ENCODE results near the gene LRRC3. TPM values are rescaled to one million over a fixed set of nuclear protein-coding genes. Genes with fewer than 3 reads are reported as not detected.
"Not testable (repeated sequence)": the region's sequence is repeated elsewhere in the genome, so short reads cannot be mapped to it uniquely, and the experiment has no call there.

LRRC3 gene
- total RNA-seq, 2 experiments from 2014 or later: 1.8 to 1.9 TPM

DNA sequence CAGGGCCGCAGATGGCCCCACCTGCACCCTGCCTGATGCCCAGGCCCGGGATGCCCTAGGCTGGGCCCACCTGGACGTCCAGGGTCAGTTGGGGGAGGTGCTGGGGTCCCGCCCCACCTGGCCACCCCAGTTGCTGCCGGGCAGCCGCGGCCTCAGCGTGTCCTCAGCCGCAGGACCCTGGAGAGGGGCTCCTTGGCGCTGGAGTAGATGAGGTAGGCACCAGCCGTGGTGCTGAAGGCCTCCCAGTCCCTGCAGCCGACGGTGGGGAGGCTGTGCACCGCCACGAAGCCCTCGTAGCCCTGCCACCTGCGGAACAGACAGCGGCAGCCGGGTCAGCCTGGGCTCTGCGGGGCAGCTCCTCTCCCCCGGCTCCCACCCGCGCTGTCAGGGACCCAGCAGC, 44.3 kb downstream of the LRRC3 start:
- DNase-seq: no peak
- Mint-ChIP-seq H3K4me1 (peaks cover 2% of the 10 kb centered on the region), H3K4me3 (no peak overlapping the region), H3K27me3 (peaks cover 4% of the 10 kb centered on the region), H3K27ac (no peak overlapping the region), H3K36me3 (no peaks in the 10 kb centered on the region), H3K9me3 (no peaks in the 10 kb centered on the region)

GRCh38 chr21:44500111-44500510, 44.8 kb downstream of the LRRC3 start:
- DNase-seq: no peak
- no peaks in the 10 kb centered on the region for H3K36me3 Mint-ChIP-seq
- H3K4me3 Mint-ChIP-seq: no peak overlapping the region
- H3K27me3 Mint-ChIP-seq: peaks cover 4% of the 10 kb centered on the region
- H3K9me3 Mint-ChIP-seq: no peaks in the 10 kb centered on the region
- H3K4me1 Mint-ChIP-seq: peaks cover 2% of the 10 kb centered on the region
- no peak overlapping the region for H3K27ac Mint-ChIP-seq

GRCh38 chr21:44502171-44502958, 47.1 kb downstream of the LRRC3 start:
- no peak overlapping the region for H3K27ac Mint-ChIP-seq
- H3K9me3 Mint-ChIP-seq: no peaks in the 10 kb centered on the region
- no peaks in the 10 kb centered on the region for H3K36me3 Mint-ChIP-seq
- H3K27me3 Mint-ChIP-seq: no peaks in the 10 kb centered on the region
- peaks cover 2% of the 10 kb centered on the region for H3K4me1 Mint-ChIP-seq
- H3K4me3 Mint-ChIP-seq: no peak overlapping the region
- no peak for DNase-seq

DNA sequence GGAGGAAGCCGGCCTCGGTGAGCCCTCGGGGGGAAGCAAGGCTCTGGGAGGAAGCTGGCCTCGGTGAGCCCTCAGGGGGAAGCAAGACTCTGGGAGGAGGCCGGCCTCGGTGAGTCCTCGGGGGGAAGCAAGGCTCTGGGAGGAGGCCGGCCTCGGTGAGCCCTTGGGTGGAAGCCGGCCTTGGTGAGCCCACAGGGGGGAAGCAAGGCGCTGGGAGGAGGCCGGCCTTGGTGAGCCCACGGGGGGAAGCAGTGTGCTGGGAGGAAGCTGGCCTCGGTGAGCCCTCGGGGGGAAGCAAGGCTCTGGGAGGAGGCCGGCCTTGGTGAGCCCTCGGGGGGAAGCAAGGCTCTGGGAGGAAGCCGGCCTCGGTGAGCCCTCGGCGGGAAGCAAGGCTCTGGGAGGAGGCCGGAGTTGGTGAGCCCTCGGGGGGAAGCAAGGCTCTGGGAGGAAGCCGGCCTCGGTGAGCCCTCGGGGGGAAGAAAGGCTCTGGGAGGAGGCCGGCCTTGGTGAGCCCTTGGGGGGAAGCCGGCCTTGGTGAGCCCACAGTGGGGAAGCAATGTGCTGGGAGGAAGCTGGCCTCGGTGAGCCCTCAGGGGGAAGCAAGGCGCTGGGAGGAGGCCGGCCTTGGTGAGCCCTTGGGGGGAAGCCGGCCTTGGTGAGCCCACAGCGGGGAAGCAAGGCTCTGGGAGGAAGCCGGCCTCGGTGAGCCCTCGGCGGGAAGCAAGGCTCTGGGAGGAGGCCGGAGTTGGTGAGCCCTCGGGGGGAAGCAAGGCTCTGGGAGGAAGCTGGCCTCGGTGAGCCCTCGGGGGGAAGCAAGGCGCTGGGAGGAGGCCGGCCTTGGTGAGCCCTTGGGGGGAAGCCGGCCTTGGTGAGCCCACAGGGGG, 47.9 kb downstream of the LRRC3 start:
- H3K4me3 Mint-ChIP-seq, H3K9me3 Mint-ChIP-seq, DNase-seq, H3K27me3 Mint-ChIP-seq, H3K36me3 Mint-ChIP-seq, H3K4me1 Mint-ChIP-seq, H3K27ac Mint-ChIP-seq: not testable (repeated sequence)

DNA sequence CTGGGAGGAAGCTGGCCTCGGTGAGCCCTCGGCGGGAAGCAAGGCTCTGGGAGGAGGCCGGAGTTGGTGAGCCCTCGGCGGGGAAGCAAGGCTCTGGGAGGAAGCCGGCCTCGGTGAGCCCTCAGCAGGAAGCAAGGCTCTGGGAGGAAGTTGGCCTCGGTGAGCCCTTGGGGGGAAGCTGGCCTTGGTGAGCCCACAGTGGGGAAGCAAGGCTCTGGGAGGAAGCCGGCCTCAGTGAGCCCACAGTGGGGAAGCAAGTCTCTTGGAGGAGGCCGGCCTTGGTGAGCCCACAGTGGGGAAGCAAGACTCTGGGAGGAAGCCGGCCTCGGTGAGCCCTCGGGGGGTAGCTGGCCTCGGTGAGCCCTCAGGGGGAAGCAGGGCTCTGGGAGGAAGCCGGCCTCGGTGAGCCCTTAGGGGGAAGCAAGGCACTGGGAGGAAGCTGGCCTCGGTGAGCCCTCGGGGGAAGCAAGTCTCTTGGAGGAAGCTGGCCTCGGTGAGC, 48.6 kb downstream of the LRRC3 start:
- no peak overlapping the region for H3K27ac Mint-ChIP-seq
- no peak overlapping the region for H3K4me3 Mint-ChIP-seq
- no peaks in the 10 kb centered on the region for H3K36me3 Mint-ChIP-seq
- peaks cover 2% of the 10 kb centered on the region for H3K4me1 Mint-ChIP-seq
- no peaks in the 10 kb centered on the region for H3K9me3 Mint-ChIP-seq
- no peak for DNase-seq
- no peaks in the 10 kb centered on the region for H3K27me3 Mint-ChIP-seq

GRCh38 chr21:44505673-44506278, 50.5 kb downstream of the LRRC3 start:
- Mint-ChIP-seq H3K27ac (no peak overlapping the region), H3K36me3 (no peaks in the 10 kb centered on the region), H3K27me3 (no peaks in the 10 kb centered on the region), H3K4me1 (peaks cover 2% of the 10 kb centered on the region), H3K4me3 (no peak overlapping the region), H3K9me3 (no peaks in the 10 kb centered on the region)
- no peak for DNase-seq

GRCh38 chr21:44506279-44507255, 51.3 kb downstream of the LRRC3 start:
- no peaks in the 10 kb centered on the region for H3K36me3 Mint-ChIP-seq
- no peaks in the 10 kb centered on the region for H3K9me3 Mint-ChIP-seq
- H3K27me3 Mint-ChIP-seq: no peaks in the 10 kb centered on the region
- peaks cover 2% of the 10 kb centered on the region for H3K4me1 Mint-ChIP-seq
- H3K27ac Mint-ChIP-seq: no peak overlapping the region
- H3K4me3 Mint-ChIP-seq: no peak overlapping the region
- no peak for DNase-seq

- Mint-ChIP-seq H3K27me3 (no peaks in the 10 kb centered on the region), H3K36me3 (no peaks in the 10 kb centered on the region), H3K9me3 (no peaks in the 10 kb centered on the region), H3K27ac (no peak overlapping the region), H3K4me3 (no peak overlapping the region), H3K4me1 (peaks cover 2% of the 10 kb centered on the region)
- DNase-seq: no peak
Observed at GRCh38 chr21:44507673-44508425, 52.5 kb downstream of the LRRC3 start.

DNA sequence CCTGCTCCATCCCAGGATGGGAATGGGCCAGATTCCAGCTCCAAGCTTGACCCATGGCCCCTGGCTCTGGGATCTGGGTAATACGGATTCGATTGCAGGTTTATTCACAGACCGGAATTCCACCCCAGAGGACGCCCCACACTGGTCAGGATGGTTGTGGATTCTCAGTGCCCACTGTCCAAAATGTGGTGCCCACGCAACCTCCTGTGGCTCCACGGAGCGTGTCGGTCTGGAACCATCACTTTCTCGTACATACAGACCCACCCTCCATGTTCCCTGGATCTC, 53.1 kb downstream of the LRRC3 start:
- no peak for DNase-seq
- Mint-ChIP-seq H3K9me3 (no peaks in the 10 kb centered on the region), H3K4me3 (no peak overlapping the region), H3K27me3 (no peaks in the 10 kb centered on the region), H3K36me3 (no peaks in the 10 kb centered on the region), H3K4me1 (peaks cover 2% of the 10 kb centered on the region), H3K27ac (no peak overlapping the region)

GRCh38 chr21:44508711-44509445, 53.6 kb downstream of the LRRC3 start:
- Mint-ChIP-seq H3K4me3 (no peak overlapping the region), H3K9me3 (no peaks in the 10 kb centered on the region), H3K27ac (no peak overlapping the region), H3K36me3 (no peaks in the 10 kb centered on the region), H3K27me3 (no peaks in the 10 kb centered on the region), H3K4me1 (peaks cover under 1% of the 10 kb centered on the region)
- no peak for DNase-seq

GRCh38 chr21:44509539-44509938, 54.2 kb downstream of the LRRC3 start:
- Mint-ChIP-seq H3K9me3 (no peaks in the 10 kb centered on the region), H3K4me1 (no peaks in the 10 kb centered on the region), H3K4me3 (no peak overlapping the region), H3K27ac (no peak overlapping the region), H3K27me3 (no peaks in the 10 kb centered on the region), H3K36me3 (no peaks in the 10 kb centered on the region)
- no peak for DNase-seq

DNA sequence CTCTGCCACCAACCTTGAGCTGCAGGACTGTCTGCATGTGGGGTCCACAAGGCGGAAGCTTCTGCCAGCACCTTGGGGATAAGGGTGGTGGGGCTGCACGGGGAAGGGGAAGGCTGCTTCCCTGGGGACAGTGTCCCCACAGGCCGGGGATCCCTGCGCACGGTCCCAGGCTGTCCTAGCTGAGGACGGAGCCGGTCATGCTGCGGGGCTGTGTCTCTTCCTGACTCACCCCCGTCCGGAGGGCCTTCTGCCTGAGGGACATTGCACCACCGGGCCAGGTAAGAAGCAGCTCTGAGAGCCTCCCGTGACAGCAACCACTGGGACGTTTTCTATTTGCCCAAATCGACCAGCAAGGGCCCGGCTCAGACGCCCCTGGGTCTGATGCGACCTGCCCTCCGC, 54.8 kb downstream of the LRRC3 start:
- Mint-ChIP-seq H3K9me3 (no peaks in the 10 kb centered on the region), H3K27ac (no peak overlapping the region), H3K27me3 (no peaks in the 10 kb centered on the region), H3K36me3 (no peaks in the 10 kb centered on the region), H3K4me1 (no peaks in the 10 kb centered on the region), H3K4me3 (no peak overlapping the region)
- no peak for DNase-seq

DNA sequence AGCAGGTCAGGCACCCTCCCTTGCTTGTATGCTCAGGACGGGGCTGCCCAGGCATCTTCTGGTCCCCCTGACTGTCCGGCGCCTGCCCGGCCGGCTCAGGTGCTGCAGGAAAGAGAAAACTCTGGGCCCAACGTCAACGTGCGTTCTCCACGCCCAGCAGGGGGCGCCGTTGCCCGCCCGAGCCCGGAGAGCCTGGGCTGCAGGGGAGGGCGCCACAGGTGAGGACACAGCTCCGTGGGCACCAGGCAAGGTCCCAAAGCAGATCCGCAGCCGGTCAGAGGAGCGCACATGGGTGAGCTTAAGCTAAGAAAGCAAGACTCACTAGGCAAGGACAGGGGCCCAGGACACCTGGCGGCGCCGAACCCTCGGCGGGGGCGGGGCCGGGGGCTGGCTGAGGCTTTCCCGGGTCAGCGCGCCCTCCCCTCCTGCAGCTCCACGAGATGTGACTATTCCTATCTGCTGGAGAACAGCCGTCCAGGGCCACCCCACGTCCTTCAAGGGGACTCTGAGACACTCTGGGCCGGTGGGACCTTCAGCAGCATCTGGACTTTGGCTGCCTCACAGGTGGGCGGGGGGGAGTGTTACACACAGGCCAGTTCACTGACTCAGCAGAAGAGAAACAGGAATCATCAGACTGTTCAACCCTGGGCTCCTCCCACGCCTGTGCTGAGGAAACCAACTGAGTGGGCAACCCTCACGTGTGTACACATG, 55.4 kb downstream of the LRRC3 start:
- Mint-ChIP-seq H3K27ac (no peak overlapping the region), H3K4me3 (no peak overlapping the region), H3K9me3 (no peaks in the 10 kb centered on the region), H3K36me3 (no peaks in the 10 kb centered on the region), H3K27me3 (no peaks in the 10 kb centered on the region), H3K4me1 (no peaks in the 10 kb centered on the region)
- DNase-seq: peak; percentile 80

Data from activated naive CD8-positive, alpha-beta T cell treated with anti-CD3 and anti-CD28 coated beads for 36 hours (primary cell).